ENCODE results near the gene KANSL1L.

The KANSL1L gene

GRCh38 chr2:210054696-210055095, 116.5 kb downstream of the KANSL1L start:
- no peaks in the 10 kb centered on the region for H3K27me3 ChIP-seq (ENCODE audit: low read length)
- H3K4me2 ChIP-seq (ENCODE audit: low read depth, low read length, poor library complexity, severe bottlenecking): no peak overlapping the region
- no peaks in the 10 kb centered on the region for H3K79me2 ChIP-seq (ENCODE audit: insufficient read depth, low read length)
- no peaks in the 10 kb centered on the region for H3F3A ChIP-seq (ENCODE audit: insufficient read depth)
- no peak overlapping the region for H2AFZ ChIP-seq (ENCODE audit: low read depth, low read length, severe bottlenecking)
- H3K4me3 ChIP-seq (ENCODE audit: insufficient read depth, low read length, poor library complexity, severe bottlenecking): no peak overlapping the region
- no peaks in the 10 kb centered on the region for H4K20me1 ChIP-seq (ENCODE audit: low read depth, low read length)
- no peak for TF ChIP-seq CTCF (IDR thresholded peaks at IDR 0.05; ENCODE audit: insufficient read depth, low read length, poor library complexity, severe bottlenecking)
- TF ChIP-seq EZH2phosphoT487 (conservative IDR thresholded peaks at IDR 0.05; ENCODE audit: low read length): no peak
- H3K36me3 ChIP-seq (ENCODE audit: low read length): no peaks in the 10 kb centered on the region
- H3K9me3 ChIP-seq (ENCODE audit: insufficient read depth, low read length): 0 out of 2 replicates have a peak, but pooled peaks cover 3% of the 10 kb centered on the region
- H3K9ac ChIP-seq (ENCODE audit: low read length): no peak overlapping the region
- H3K9me2 ChIP-seq (replicated peaks; ENCODE audit: insufficient read depth, low read length): no peaks in the 10 kb centered on the region
- no peak overlapping the region for H3K27ac ChIP-seq (ENCODE audit: low read depth, low read length)

GRCh38 chr2:210050885-210051284, 120.3 kb downstream of the KANSL1L start:
- Histone ChIP-seq H3K9me3 (ENCODE audit: insufficient read depth, low read length) (0 out of 2 replicates have a peak, but pooled peaks cover 3% of the 10 kb centered on the region), H3K36me3 (ENCODE audit: low read length) (no peaks in the 10 kb centered on the region), H3K9ac (ENCODE audit: low read length) (no peak overlapping the region), H3F3A (ENCODE audit: insufficient read depth) (no peaks in the 10 kb centered on the region), H3K79me2 (ENCODE audit: insufficient read depth, low read length) (no peaks in the 10 kb centered on the region), H3K4me3 (ENCODE audit: insufficient read depth, low read length, poor library complexity, severe bottlenecking) (no peak overlapping the region), H4K20me1 (ENCODE audit: low read depth, low read length) (no peaks in the 10 kb centered on the region), H3K27me3 (ENCODE audit: low read length) (no peaks in the 10 kb centered on the region), H3K4me2 (ENCODE audit: low read depth, low read length, poor library complexity, severe bottlenecking) (no peak overlapping the region), H2AFZ (ENCODE audit: low read depth, low read length, severe bottlenecking) (no peak overlapping the region), H3K27ac (ENCODE audit: low read depth, low read length) (no peak overlapping the region), H3K9me2 (replicated peaks; ENCODE audit: insufficient read depth, low read length) (no peaks in the 10 kb centered on the region)
- TF ChIP-seq EZH2phosphoT487 (conservative IDR thresholded peaks at IDR 0.05; ENCODE audit: low read length) (no peak), CTCF (IDR thresholded peaks at IDR 0.05; ENCODE audit: insufficient read depth, low read length, poor library complexity, severe bottlenecking) (no peak)

GRCh38 chr2:210049831-210050230, 121.4 kb downstream of the KANSL1L start:
- no peaks in the 10 kb centered on the region for H4K20me1 ChIP-seq (ENCODE audit: low read depth, low read length)
- H3K9ac ChIP-seq (ENCODE audit: low read length): no peak overlapping the region
- H2AFZ ChIP-seq (ENCODE audit: low read depth, low read length, severe bottlenecking): no peak overlapping the region
- no peaks in the 10 kb centered on the region for H3K27me3 ChIP-seq (ENCODE audit: low read length)
- TF ChIP-seq EZH2phosphoT487 (conservative IDR thresholded peaks at IDR 0.05; ENCODE audit: low read length) (no peak), CTCF (IDR thresholded peaks at IDR 0.05; ENCODE audit: insufficient read depth, low read length, poor library complexity, severe bottlenecking) (no peak)
- H3F3A ChIP-seq (ENCODE audit: insufficient read depth): no peaks in the 10 kb centered on the region
- 0 out of 2 replicates have a peak, but pooled peaks cover 3% of the 10 kb centered on the region for H3K9me3 ChIP-seq (ENCODE audit: insufficient read depth, low read length)
- 0 out of 2 replicates have a peak, but pooled peaks cover 2% of the 10 kb centered on the region for H3K36me3 ChIP-seq (ENCODE audit: low read length)
- H3K4me2 ChIP-seq (ENCODE audit: low read depth, low read length, poor library complexity, severe bottlenecking): no peak overlapping the region
- H3K4me3 ChIP-seq (ENCODE audit: insufficient read depth, low read length, poor library complexity, severe bottlenecking): no peak overlapping the region
- no peaks in the 10 kb centered on the region for H3K79me2 ChIP-seq (ENCODE audit: insufficient read depth, low read length)
- no peaks in the 10 kb centered on the region for H3K9me2 ChIP-seq (replicated peaks; ENCODE audit: insufficient read depth, low read length)
- no peak overlapping the region for H3K27ac ChIP-seq (ENCODE audit: low read depth, low read length)
